B cell (primary cell): Measurements from ENCODE around the gene PLEKHM3. TPM values are rescaled to one million over a fixed set of nuclear protein-coding genes. Genes with fewer than 3 reads are reported as not detected.

Experiments used
- ATAC-seq: fragments of 200-7000 bp; cut with Tn5 transposase; one replicate; pipeline ENCODE4 v1.10.0; 2021; ENCODE audit warnings: low read depth, mild to moderate bottlenecking, moderate number of reproducible peaks, moderate library complexity
- CTCF ChIA-PET: fragments of 350-600 bp; sonication (Branson Sonifier 250); formaldehyde crosslinking; loops from one replicate; lab custom pipeline; 2021; ENCODE audit warnings: antibody characterized with exemption, inconsistent platforms; lab: Charles Lee
- POLR2A ChIA-PET: fragments of 350-600 bp; sonication (Branson Sonifier 250); formaldehyde crosslinking; loops from one replicate; lab custom pipeline; 2021; ENCODE audit warnings: antibody characterized with exemption; lab: Charles Lee
- DNase-seq: peaks from one replicate; pipeline ENCODE4 v3.0.0; 2013
- H2AFZ ChIP-seq: 2 replicates; pipeline ENCODE4 v1.6.1; 2012; ENCODE audit warnings: mild to moderate bottlenecking, low read depth, low read length; ENCODE audit not compliant: insufficient read depth, poor library complexity, severe bottlenecking
- H3K27ac ChIP-seq, 2 donors: 1 replicate in 1 of 2; 2 replicates in 1 of 2; pipeline ENCODE4 v1.5.1; 2012 to 2013; ENCODE audit warnings: low read length in 2 of 2, mild to moderate bottlenecking in 2 of 2, moderate library complexity in 1 of 2
- H3K27me3 ChIP-seq, 4 experiments: fragments of 200-600 bp in 1 of 4; sonication (generic) in 1 of 4; replicated peaks in 1 of 4; 1 replicate in 2 of 4; 2 replicates in 2 of 4; pipeline versions ENCODE4 v1.6.1 to v1.7.0; 2013 to 2016; ENCODE audit warnings: low read length in 3 of 4, mild to moderate bottlenecking in 2 of 4, mixed read lengths in 1 of 4, moderate library complexity in 1 of 4; ENCODE audit not compliant: insufficient read depth in 4 of 4, control insufficient read depth in 3 of 4; ENCODE audit errors: control extremely low read depth in 1 of 4
- H3K36me3 ChIP-seq, 2 experiments: replicated peaks in 1 of 2; 1 replicate in 1 of 2; 2 replicates in 1 of 2; pipeline versions ENCODE4 v1.6.1 to v1.7.1; 2013; ENCODE audit warnings: low read length in 1 of 2; ENCODE audit not compliant: insufficient read depth in 2 of 2, control insufficient read depth in 1 of 2; ENCODE audit errors: control extremely low read depth in 1 of 2, extremely low read depth in 1 of 2
- H3K4me1 ChIP-seq, 2 donors: fragments of 200-600 bp in 1 of 2; sonication (generic) in 1 of 2; 1 replicate in 1 of 2; 2 replicates in 1 of 2; pipeline versions ENCODE4 v1.5.1 to v1.6.1; 2013 to 2017; ENCODE audit warnings: low read length in 2 of 2; ENCODE audit not compliant: control insufficient read depth in 2 of 2, insufficient read depth in 2 of 2
- H3K4me2 ChIP-seq: replicated peaks from 2 replicates; pipeline ENCODE3; 2012; ENCODE audit warnings: mild to moderate bottlenecking, low read depth, low read length; ENCODE audit not compliant: poor library complexity, severe bottlenecking
- H3K4me3 ChIP-seq, 5 experiments: fragments of 200-600 bp in 1 of 5; sonication (generic) in 1 of 5; 1 replicate in 3 of 5; 2 replicates in 2 of 5; pipeline versions ENCODE4 v1.5.1 to v1.7.0; 2011 to 2016; ENCODE audit warnings: low read length in 4 of 5, mild to moderate bottlenecking in 4 of 5, low read depth in 2 of 5, control low read depth in 1 of 5, moderate library complexity in 1 of 5; ENCODE audit not compliant: insufficient read depth in 1 of 5; ENCODE audit errors: control extremely low read depth in 1 of 5, extremely low read depth in 1 of 5
- H3K79me2 ChIP-seq: fragments of 200-600 bp; sonication (generic); one replicate; pipeline ENCODE4 v1.6.0; 2016; ENCODE audit warnings: low read length; ENCODE audit not compliant: control insufficient read depth, insufficient read depth
- H3K9ac ChIP-seq: fragments of 200-600 bp; sonication (generic); 2 replicates; pipeline ENCODE4 v1.6.1; 2017; ENCODE audit warnings: mild to moderate bottlenecking, low read length, moderate library complexity
- H3K9me3 ChIP-seq, 3 donors: one replicate each; pipeline versions ENCODE4 v1.6.1 to v1.7.1; 2013; ENCODE audit warnings: low read length in 2 of 3; ENCODE audit not compliant: control insufficient read depth in 2 of 3, insufficient read depth in 1 of 3; ENCODE audit errors: control extremely low read depth in 1 of 3
- H4K20me1 ChIP-seq: 2 replicates; pipeline ENCODE4 v1.6.0; 2012; ENCODE audit warnings: mild to moderate bottlenecking, low read length; ENCODE audit not compliant: insufficient read depth, control insufficient read depth, poor library complexity, severe bottlenecking
- H3K27ac Mint-ChIP-seq: one replicate; pipeline ENCODE4 v1.8.0; 2021; ENCODE audit warnings: mixed read lengths
- H3K27me3 Mint-ChIP-seq: one replicate; pipeline ENCODE4 v1.8.0; 2021; ENCODE audit warnings: mixed read lengths
- H3K4me1 Mint-ChIP-seq: one replicate; pipeline ENCODE4 v1.8.0; 2021; ENCODE audit warnings: mixed read lengths
- H3K4me3 Mint-ChIP-seq: one replicate; pipeline ENCODE4 v1.8.0; 2021; ENCODE audit warnings: mixed read lengths
- H3K9me3 Mint-ChIP-seq: one replicate; pipeline ENCODE4 v1.8.0; 2022; ENCODE audit warnings: mixed read lengths; ENCODE audit not compliant: insufficient read depth
- CTCF ChIP-seq: fragments of 200-600 bp; IDR thresholded peaks from one replicate; pipeline ENCODE4 v1.8.0; 2022; ENCODE audit warnings: antibody characterized with exemption, mild to moderate bottlenecking
- EZH2 ChIP-seq: IDR thresholded peaks from 2 replicates; pipeline ENCODE4 v1.6.1; 2012; ENCODE audit warnings: borderline replicate concordance, low read depth, mild to moderate bottlenecking, moderate library complexity, low read length; ENCODE audit not compliant: insufficient read depth, poor library complexity, severe bottlenecking
- WGBS: methylation state at CpG from one replicate; pipeline ENCODE4 v1.1.5; 2013; ENCODE audit warnings: missing lambda C conversion rate; ENCODE audit not compliant: insufficient coverage; 5-methylcytosine and 5-hydroxymethylcytosine counted together
- intact Hi-C: fragments of 100-400 bp; cut with micrococcal nuclease; formaldehyde crosslinking; loops from one replicate; pipeline ENCODE4 v1.10.0; 2022
- polyA plus RNA-seq: library from polyadenylated mRNA; depleted of rRNA; stranded (reverse); fragments of >200 nt; gene quantifications from 2 replicates; pipeline ENCODE4 v1.2.3, GENCODE V29; 2012
- total RNA-seq, 2 donors: library from RNA; stranded (reverse); fragments of 120-200 nt in 1 of 2; gene quantifications; 1 replicate in 1 of 2; 2 replicates in 1 of 2; pipeline versions ENCODE4 v1.2.3 to v1.2.4, GENCODE V29; 2013 to 2022

The PLEKHM3 gene
- total and polyA plus RNA-seq, 2 donors (not counting 1 experiment from before 2014, with no cell fraction given): 4.0 to 17.7 TPM

DNA sequence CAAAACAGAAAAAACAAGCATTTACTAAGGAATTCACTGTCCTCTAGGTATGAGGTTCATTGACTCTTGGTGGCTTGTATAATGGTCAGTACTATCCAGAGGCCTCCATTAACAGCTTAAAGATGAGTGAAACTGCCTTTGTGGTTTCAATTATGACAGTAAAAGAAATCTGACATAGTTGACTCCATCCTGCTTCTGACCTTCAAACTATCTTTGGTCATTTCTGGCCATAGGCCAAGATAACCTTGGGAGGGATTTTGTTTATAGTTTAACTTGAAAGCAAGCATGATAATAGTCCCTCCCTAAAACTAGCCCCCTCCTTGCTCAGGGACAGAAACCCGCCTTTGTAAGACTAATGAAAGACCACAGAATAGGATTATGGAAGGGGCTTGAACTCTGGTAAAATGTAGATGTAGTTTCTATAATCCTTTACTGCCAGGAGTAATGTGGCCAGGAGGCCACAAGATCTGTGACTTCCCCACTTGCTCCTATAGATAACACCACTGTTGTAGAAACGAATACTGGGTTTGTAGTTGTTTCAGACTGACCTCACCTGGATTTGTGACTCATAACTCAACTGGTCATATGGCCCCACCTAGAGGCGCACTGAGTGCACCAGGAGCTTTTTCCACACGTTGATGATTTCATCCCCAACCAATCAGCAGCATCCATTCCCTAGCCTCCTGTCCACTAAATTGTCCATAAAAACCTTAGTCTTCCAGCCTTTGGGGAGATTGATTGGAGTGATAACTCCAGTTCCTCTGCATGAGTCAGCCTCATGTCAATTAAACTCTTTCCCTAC lies 8.6 kb upstream of the PLEKHM3 start:
- Histone ChIP-seq H3K36me3 (no peaks in the 10 kb centered on the region), H4K20me1 (no peaks in the 10 kb centered on the region), H3K4me1 (no peaks in the 10 kb centered on the region), H3K27me3 (no peaks in the 10 kb centered on the region), H3K27ac (no peak overlapping the region), H3K79me2 (no peaks in the 10 kb centered on the region), H3K9me3 (no peaks in the 10 kb centered on the region), H3K4me2 (no peak overlapping the region), H2AFZ (no peak overlapping the region), H3K4me3 (no peak overlapping the region), H3K9ac (no peak overlapping the region)
- ATAC-seq (peak; percentile 68), DNase-seq (peak; percentile 60)
- H3K4me1 Mint-ChIP-seq: no peaks in the 10 kb centered on the region
- H3K27me3 Mint-ChIP-seq: no peaks in the 10 kb centered on the region
- TF ChIP-seq CTCF (peak; percentile 55), EZH2 (no peak)
- ChIA-PET POLR2A (interaction anchor here (0.7 kb wide), 1 partner anchor 30 kb away, joined by 13 read pairs; no protein-coding TSS in a partner anchor), CTCF (interaction anchor here (0.7 to 4.3 kb wide), 6 partner anchors 8 to 407 kb away, joined by 3 to 56 read pairs (median 4); no protein-coding TSS in a partner anchor)
- intact Hi-C loops: loop anchor here (1.0 kb wide), 1 partner anchor 288 kb away; no protein-coding TSS in a partner anchor
- no peak overlapping the region for H3K4me3 Mint-ChIP-seq
- 50% methylated on average over 2 of the region's 4 CpGs for WGBS
- no peak overlapping the region for H3K27ac Mint-ChIP-seq
- H3K9me3 Mint-ChIP-seq: no peaks in the 10 kb centered on the region

DNA sequence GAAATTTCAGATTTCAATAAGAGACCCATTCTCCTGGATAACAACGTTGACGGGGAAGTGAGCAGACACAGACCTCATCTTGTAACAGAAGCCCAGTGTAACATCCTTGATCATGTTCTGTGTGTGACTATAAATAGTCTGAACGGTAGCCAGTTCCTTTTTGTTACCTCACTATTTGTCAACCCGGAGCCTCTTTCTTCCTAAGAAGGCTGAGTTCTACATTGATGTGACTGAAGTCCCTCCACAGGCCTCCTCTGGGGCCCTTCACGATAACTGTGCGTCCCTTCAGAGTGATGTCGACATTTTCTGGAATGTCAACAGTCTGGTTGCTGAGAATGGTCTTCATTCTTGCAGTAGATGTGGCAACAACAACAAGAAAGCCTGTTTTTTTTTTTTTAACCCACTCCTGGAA lies 6.3 kb upstream of the PLEKHM3 start:
- Histone ChIP-seq H4K20me1 (no peaks in the 10 kb centered on the region), H3K4me2 (no peak overlapping the region)
- POLR2A ChIA-PET: no interaction called here

More for the DNA sequence above, 6.3 kb upstream of the PLEKHM3 start:
- Histone ChIP-seq H3K27me3 (no peaks in the 10 kb centered on the region), H3K36me3 (no peaks in the 10 kb centered on the region), H3K27ac (no peak overlapping the region), H3K79me2 (no peaks in the 10 kb centered on the region), H3K9me3 (no peaks in the 10 kb centered on the region), H3K9ac (no peak overlapping the region), H3K4me3 (no peak overlapping the region), H2AFZ (no peak overlapping the region), H3K4me1 (no peaks in the 10 kb centered on the region)
- intact Hi-C loops: no loop called here
- CTCF ChIA-PET: interaction anchor here (0.8 to 4.3 kb wide), 3 partner anchors 9 to 285 kb away, joined by 3 to 56 read pairs (median 8); no protein-coding TSS in a partner anchor
- 100% methylated on average over 2 of the region's 7 CpGs for WGBS
- no peaks in the 10 kb centered on the region for H3K27me3 Mint-ChIP-seq
- TF ChIP-seq CTCF (no peak), EZH2 (no peak)
- ATAC-seq (no peak), DNase-seq (no peak)
- H3K4me3 Mint-ChIP-seq: no peak overlapping the region
- no peaks in the 10 kb centered on the region for H3K9me3 Mint-ChIP-seq
- no peak overlapping the region for H3K27ac Mint-ChIP-seq
- H3K4me1 Mint-ChIP-seq: no peaks in the 10 kb centered on the region
